Measurements from ENCODE around the gene RASA3.

DNA sequence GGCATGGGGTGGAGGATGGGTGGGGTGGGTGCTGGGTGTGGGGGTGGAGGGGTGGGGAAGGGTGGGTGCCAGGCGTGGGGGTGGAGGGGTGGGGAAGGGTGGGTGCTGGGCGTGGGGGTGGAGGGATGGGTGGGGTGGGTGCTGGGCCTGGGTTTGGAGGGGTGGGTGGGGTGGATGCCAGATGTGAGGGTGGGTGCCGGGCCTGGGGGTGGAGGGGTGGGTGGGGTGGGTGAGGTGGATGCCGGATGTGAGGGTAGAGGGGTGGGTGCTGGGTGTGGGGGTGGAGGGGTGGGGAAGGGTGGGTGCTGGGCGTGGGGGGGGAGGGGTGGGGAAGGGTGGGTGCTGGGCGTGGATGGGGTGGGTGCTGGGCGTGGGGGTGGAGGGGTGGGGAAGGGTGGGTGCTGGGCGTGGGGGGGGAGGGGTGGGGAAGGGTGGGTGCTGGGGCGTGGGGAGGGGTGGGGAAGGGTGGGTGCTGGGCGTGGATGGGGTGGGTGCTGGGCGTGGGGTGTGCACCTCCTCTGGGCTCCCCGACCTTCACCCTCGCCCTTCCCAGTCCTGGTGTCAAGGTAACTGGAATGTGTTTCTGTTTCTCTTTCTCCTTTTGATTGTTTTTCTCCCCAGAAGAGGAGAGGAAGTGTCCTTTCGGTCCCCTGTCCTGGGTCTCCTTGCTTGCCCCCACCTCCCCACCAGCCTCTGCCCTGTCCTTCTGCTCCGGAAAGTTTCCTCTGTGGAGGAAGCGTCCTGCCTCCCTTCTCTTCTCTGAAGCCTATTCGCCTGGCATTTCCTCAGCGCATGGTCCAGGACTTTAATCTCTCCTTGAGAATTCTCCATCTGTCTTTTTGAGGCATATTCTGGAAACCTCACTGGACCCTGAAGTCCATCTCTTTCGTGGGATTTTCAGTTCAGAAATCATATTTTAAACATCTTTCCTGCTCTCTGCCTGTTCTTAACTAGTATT lies 23.8 kb upstream of the RASA3 start:
- TF ChIP-seq SUZ12 (IDR thresholded peaks at IDR 0.05; ENCODE audit: extremely low read depth, insufficient read depth, insufficient read length) = no peak
- no peak for TF ChIP-seq ZNF274 (IDR thresholded peaks at IDR 0.05; ENCODE audit: low read depth, low read length)
- TF ChIP-seq YY1 (IDR thresholded peaks at IDR 0.05; ENCODE audit: insufficient read depth, insufficient read length) = no peak

Data from NT2/D1 (cell line).